Duodenal mucosa (tissue), 2 donors: ENCODE measurements around the gene ZNG1F.
"Not testable (repeated sequence)": the region's sequence is repeated elsewhere in the genome, so short reads cannot be mapped to it uniquely, and the experiment has no call there.

Experiments used
- H3K27ac ChIP-seq: one replicate; pipeline ENCODE4 v1.7.0; 2013; ENCODE audit warnings: low read depth, low read length
- H3K27me3 ChIP-seq, 2 donors: one replicate each; pipeline ENCODE4 v1.7.0; 2013; ENCODE audit warnings: low read length in 2 of 2, control low read depth in 1 of 2; ENCODE audit not compliant: insufficient read depth in 2 of 2, control insufficient read depth in 1 of 2
- H3K36me3 ChIP-seq, 2 donors: one replicate each; pipeline ENCODE4 v1.7.0; 2013; ENCODE audit warnings: low read length in 2 of 2, control low read depth in 1 of 2; ENCODE audit not compliant: insufficient read depth in 2 of 2, control insufficient read depth in 1 of 2
- H3K4me1 ChIP-seq, 2 donors: one replicate each; pipeline ENCODE4 v1.7.0; 2013; ENCODE audit warnings: low read length in 2 of 2, control low read depth in 1 of 2; ENCODE audit not compliant: insufficient read depth in 2 of 2, control insufficient read depth in 1 of 2
- H3K4me3 ChIP-seq, 2 donors: one replicate each; pipeline ENCODE4 v1.7.0; 2013; ENCODE audit warnings: low read length in 2 of 2, low read depth in 1 of 2
- H3K9ac ChIP-seq, 2 donors: one replicate each; pipeline ENCODE4 v1.7.0; 2013; ENCODE audit warnings: low read length in 2 of 2, low read depth in 1 of 2
- H3K9me3 ChIP-seq, 2 donors: one replicate each; pipeline ENCODE4 v1.7.0; 2013; ENCODE audit warnings: low read length in 2 of 2, control low read depth in 1 of 2; ENCODE audit not compliant: control insufficient read depth in 1 of 2

Gene ZNG1F

GRCh38 chr9:41123396-41123795, 65.7 kb downstream of the ZNG1F start:
- H3K9ac ChIP-seq, H3K4me1 ChIP-seq, H3K36me3 ChIP-seq, H3K27ac ChIP-seq, H3K27me3 ChIP-seq, H3K9me3 ChIP-seq, H3K4me3 ChIP-seq: not testable (repeated sequence)

- not testable (repeated sequence) for H3K9ac ChIP-seq, H3K36me3 ChIP-seq, H3K4me1 ChIP-seq, H3K27me3 ChIP-seq, H3K9me3 ChIP-seq, H3K27ac ChIP-seq, H3K4me3 ChIP-seq
Observed at GRCh38 chr9:41120696-41121095, 68.4 kb downstream of the ZNG1F start.

GRCh38 chr9:41119719-41120118, 69.4 kb downstream of the ZNG1F start:
- not testable (repeated sequence) for H3K27ac ChIP-seq, H3K36me3 ChIP-seq, H3K9ac ChIP-seq, H3K9me3 ChIP-seq, H3K4me1 ChIP-seq, H3K4me3 ChIP-seq, H3K27me3 ChIP-seq

GRCh38 chr9:41119311-41119710, 69.8 kb downstream of the ZNG1F start:
- H3K4me1 ChIP-seq, H3K9me3 ChIP-seq, H3K36me3 ChIP-seq, H3K27me3 ChIP-seq, H3K27ac ChIP-seq, H3K9ac ChIP-seq, H3K4me3 ChIP-seq: not testable (repeated sequence)

GRCh38 chr9:41113348-41113747, 75.8 kb downstream of the ZNG1F start:
- H3K27ac ChIP-seq, H3K4me3 ChIP-seq, H3K27me3 ChIP-seq, H3K36me3 ChIP-seq, H3K4me1 ChIP-seq, H3K9me3 ChIP-seq, H3K9ac ChIP-seq: not testable (repeated sequence)

GRCh38 chr9:41111414-41111813, 77.7 kb downstream of the ZNG1F start:
- not testable (repeated sequence) for H3K36me3 ChIP-seq, H3K9me3 ChIP-seq, H3K4me1 ChIP-seq

GRCh38 chr9:41110913-41111312, 78.2 kb downstream of the ZNG1F start:
- H3K4me3 ChIP-seq: not testable (repeated sequence)

More at GRCh38 chr9:41111414-41111813, 77.7 kb downstream of the ZNG1F start:
- not testable (repeated sequence) for H3K27me3 ChIP-seq, H3K4me3 ChIP-seq, H3K9ac ChIP-seq, H3K27ac ChIP-seq

GRCh38 chr9:41109253-41109652, 79.9 kb downstream of the ZNG1F start:
- not testable (repeated sequence) for H3K9ac ChIP-seq, H3K27me3 ChIP-seq, H3K4me1 ChIP-seq, H3K36me3 ChIP-seq, H3K9me3 ChIP-seq, H3K27ac ChIP-seq, H3K4me3 ChIP-seq

More at GRCh38 chr9:41110913-41111312, 78.2 kb downstream of the ZNG1F start:
- H3K27me3 ChIP-seq, H3K9me3 ChIP-seq, H3K9ac ChIP-seq, H3K36me3 ChIP-seq, H3K27ac ChIP-seq, H3K4me1 ChIP-seq: not testable (repeated sequence)

- H3K9ac ChIP-seq, H3K9me3 ChIP-seq, H3K27ac ChIP-seq, H3K4me1 ChIP-seq, H3K27me3 ChIP-seq, H3K4me3 ChIP-seq, H3K36me3 ChIP-seq: not testable (repeated sequence)
Observed at GRCh38 chr9:41108816-41109215, 80.3 kb downstream of the ZNG1F start.

- not testable (repeated sequence) for H3K36me3 ChIP-seq
Observed at GRCh38 chr9:41106472-41107116, 82.5 kb downstream of the ZNG1F start.

More at GRCh38 chr9:41106472-41107116, 82.5 kb downstream of the ZNG1F start:
- H3K9me3 ChIP-seq, H3K4me1 ChIP-seq, H3K27ac ChIP-seq, H3K27me3 ChIP-seq, H3K9ac ChIP-seq, H3K4me3 ChIP-seq: not testable (repeated sequence)
